Sigmoid colon (tissue), 7 donors: ENCODE results near the gene CDK2. TPM values are rescaled to one million over a fixed set of nuclear protein-coding genes. Genes with fewer than 3 reads are reported as not detected.
A peak's percentile ranks its signal among the peaks of the same experiment; 100 is the strongest.
"Not testable (repeated sequence)": the region's sequence is repeated elsewhere in the genome, so short reads cannot be mapped to it uniquely, and the experiment has no call there.

Source experiments
- DNase-seq: peaks from one replicate; pipeline ENCODE4 v3.0.0-alpha.2; 2019
- H3K27ac ChIP-seq, 4 donors: fragments of 200-600 bp; sonication (generic); one replicate each; pipeline ENCODE4 v1.5.1; 2016 to 2019; ENCODE audit warnings: mild to moderate bottlenecking in 1 of 4
- H3K27me3 ChIP-seq, 3 donors: fragments of 200-600 bp; sonication (generic); one replicate each; pipeline ENCODE4 v1.5.1; 2019; ENCODE audit warnings: mild to moderate bottlenecking in 1 of 3
- H3K36me3 ChIP-seq, 4 donors: fragments of 200-600 bp; sonication (generic); one replicate each; pipeline ENCODE4 v1.5.1; 2016 to 2019
- H3K4me1 ChIP-seq, 4 donors: fragments of 200-600 bp; sonication (generic); one replicate each; pipeline ENCODE4 v1.5.1; 2017 to 2019
- H3K4me3 ChIP-seq, 4 donors: fragments of 200-600 bp; sonication (generic); one replicate each; pipeline ENCODE4 v1.5.1; 2017 to 2019; ENCODE audit warnings: mild to moderate bottlenecking in 2 of 4, moderate library complexity in 1 of 4
- H3K9me3 ChIP-seq, 4 donors: fragments of 200-600 bp in 3 of 4; sonication (generic) in 3 of 4; one replicate each; pipeline versions ENCODE4 v1.5.1 to v1.6.1; 2013 to 2019
- CTCF ChIP-seq, 4 experiments: fragments of 450-650 bp in 3 of 4; fragments of 200-600 bp in 1 of 4; IDR thresholded peaks; one replicate each; pipeline ENCODE4 v1.5.1; 2016 to 2019; ENCODE audit warnings: antibody characterized with exemption in 4 of 4, mild to moderate bottlenecking in 3 of 4, moderate library complexity in 2 of 4
- EP300 ChIP-seq, 4 donors: sonication (generic); formaldehyde crosslinking; IDR thresholded peaks; one replicate each; pipeline ENCODE4 v1.6.1; 2017; ENCODE audit warnings: antibody characterized with exemption in 4 of 4
- POLR2A ChIP-seq, 2 donors: fragments of 450-650 bp; IDR thresholded peaks; one replicate each; pipeline ENCODE4 v1.6.1; 2016; ENCODE audit warnings: antibody characterized with exemption in 2 of 2, mild to moderate bottlenecking in 2 of 2, moderate library complexity in 2 of 2
- POLR2AphosphoS5 ChIP-seq, 4 donors: sonication (generic); formaldehyde crosslinking; IDR thresholded peaks; one replicate each; pipeline ENCODE4 v1.6.1; 2017; ENCODE audit warnings: antibody characterized with exemption in 4 of 4
- WGBS, 2 donors: extraction: QIAGEN DNeasy Blood & Tissue Kit; methylation state at CpG; one replicate each; pipeline ENCODE4 v1.1.7; 2013; 5-methylcytosine and 5-hydroxymethylcytosine counted together
- intact Hi-C: fragments of 100-400 bp; cut with DNase I; formaldehyde crosslinking; loops from one replicate; pipeline ENCODE4 v1.15.1; 2023
- polyA plus RNA-seq, 3 donors: library from polyadenylated mRNA; stranded (reverse); fragments of 200-250 nt; gene quantifications; one replicate each; pipeline ENCODE4 v1.2.3, GENCODE V29; 2013
- total RNA-seq, 4 donors: library from RNA; depleted of rRNA; stranded (reverse); fragments of >200 nt; gene quantifications; one replicate each; pipeline ENCODE4 v1.1.0, GENCODE V29; 2016
- donor health status: healthy with polysubstance abuse.
- donor health status: Bipolar disorder and iron deficiency.
- donor health status: healthy.

The CDK2 gene
- total and polyA plus RNA-seq, 7 donors = 7.2 to 27.7 (median 18.0) TPM

DNA sequence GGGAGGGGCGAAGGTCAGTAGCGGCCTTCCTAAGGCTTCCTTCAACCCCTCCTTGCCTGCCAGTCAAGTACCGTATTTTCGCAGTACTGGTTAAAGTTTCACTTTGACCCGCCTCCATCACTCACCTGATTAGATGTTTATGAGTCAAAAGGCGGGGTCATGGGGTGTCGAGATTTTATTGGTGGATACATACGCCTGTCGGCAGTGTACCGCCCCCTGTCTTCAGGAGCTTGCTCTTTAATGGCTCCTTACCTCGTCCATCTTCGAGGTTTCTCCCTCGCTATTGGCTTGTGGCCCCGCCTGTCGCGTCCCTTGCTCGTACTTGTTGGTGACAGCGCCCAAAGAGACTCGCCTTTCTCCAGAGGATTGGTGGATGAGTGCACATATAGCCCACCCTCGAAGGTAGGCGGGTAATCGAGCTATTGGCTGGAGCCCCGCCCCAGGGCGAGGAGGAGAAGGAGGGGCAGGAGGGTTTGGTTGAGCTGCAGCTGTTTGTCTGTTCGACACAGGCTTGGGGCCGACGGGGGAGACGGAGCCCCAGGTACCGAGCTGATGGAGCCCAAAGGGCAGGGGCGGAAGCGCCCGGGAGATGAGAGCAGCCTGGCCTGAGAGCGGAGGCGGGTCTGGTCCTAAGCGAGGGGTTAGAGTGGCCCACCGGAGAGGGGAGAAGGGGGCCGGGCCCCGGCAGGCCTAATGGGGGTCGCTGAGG lies 7.1 kb downstream of the CDK2 start, which contains the start of gene RAB5B:
Gene RAB5B (plus strand): TSS at position 480 of the 709 bp plus-strand sequence. CDS start 12,883 bp downstream, outside the sequence.
- DNase-seq = peak; percentile 100
- H3K4me1 ChIP-seq = peaks cover 0 to 49% (median 34%) of the 10 kb centered on the region in 4 donors
- no peaks in the 10 kb centered on the region for H3K9me3 ChIP-seq
- peak within 1 kb of the TSS; percentile 93 to 99 (median 96) for H3K27ac ChIP-seq
- TF ChIP-seq EP300 (IDR thresholded peaks at IDR 0.05) = no peak
- TF ChIP-seq POLR2AphosphoS5 (IDR thresholded peaks at IDR 0.05) = peak; percentile 94 to 98 (median 98)
- TF ChIP-seq POLR2A (IDR thresholded peaks at IDR 0.05) = peak; percentile 97 to 98
- TF ChIP-seq CTCF (IDR thresholded peaks at IDR 0.05) = no peak
- H3K4me3 ChIP-seq = peak within 1 kb of the TSS; percentile 84 to 100 (median 92)
- peaks cover 0 to 14% (median 0%) of the 10 kb centered on the region in 4 donors for H3K36me3 ChIP-seq
- H3K27me3 ChIP-seq = no peaks in the 10 kb centered on the region
- 0 to 1% methylated on average over 39 of the region's 39 CpGs for WGBS, 2 donors
- intact Hi-C loops = loop anchor here (1.0 kb wide), 1 partner anchor 23 kb away; no protein-coding TSS in a partner anchor

DNA sequence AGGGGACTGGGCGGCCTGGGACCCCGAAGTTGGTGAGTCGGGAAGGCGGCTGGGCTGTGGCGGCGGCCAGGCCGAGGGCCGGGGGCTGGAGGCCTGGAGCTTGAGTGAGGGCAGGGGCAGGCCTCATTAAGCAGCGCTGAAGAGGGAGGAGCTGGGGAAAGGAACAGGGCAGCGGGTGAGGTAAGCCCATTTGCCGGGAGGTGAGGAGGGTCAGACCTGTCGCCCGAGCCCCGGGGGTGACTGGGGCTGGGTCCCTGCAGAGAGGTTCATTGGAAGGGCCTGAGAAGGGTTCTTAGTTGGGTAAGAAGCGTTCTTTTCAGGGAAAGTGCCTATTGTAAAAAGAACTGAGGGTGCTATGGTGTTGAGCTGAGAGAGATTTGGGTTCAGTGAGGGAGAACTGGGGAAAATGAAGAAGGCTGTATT lies 7.7 kb downstream of the CDK2 start:
- H3K27ac ChIP-seq = peak overlapping the region; percentile 93 to 99 (median 96)
- H3K36me3 ChIP-seq = peaks cover 0 to 11% (median 0%) of the 10 kb centered on the region in 4 donors
- H3K4me1 ChIP-seq = peaks cover 0 to 51% (median 34%) of the 10 kb centered on the region in 4 donors
- 0 to 1% methylated on average over 15 of the region's 15 CpGs for WGBS, 2 donors
- no peak for TF ChIP-seq EP300 (IDR thresholded peaks at IDR 0.05)
- TF ChIP-seq POLR2AphosphoS5 (IDR thresholded peaks at IDR 0.05) = no peak
- no peak for TF ChIP-seq CTCF (IDR thresholded peaks at IDR 0.05)
- no peak for TF ChIP-seq POLR2A (IDR thresholded peaks at IDR 0.05)
- DNase-seq = peak; percentile 82
- no peaks in the 10 kb centered on the region for H3K9me3 ChIP-seq
- peak overlapping the region; percentile 84 to 100 (median 92) for H3K4me3 ChIP-seq
- no peaks in the 10 kb centered on the region for H3K27me3 ChIP-seq
- intact Hi-C loops = loop anchor here (1.0 kb wide), 1 partner anchor 22 kb away; no protein-coding TSS in a partner anchor

- H3K9me3 ChIP-seq = no peaks in the 10 kb centered on the region
- H3K4me3 ChIP-seq = no peak overlapping the region
- peaks cover 0 to 29% (median 9%) of the 10 kb centered on the region in 4 donors for H3K36me3 ChIP-seq
- H3K4me1 ChIP-seq = peaks cover 0 to 45% (median 28%) of the 10 kb centered on the region in 4 donors
- no peaks in the 10 kb centered on the region for H3K27me3 ChIP-seq
- intact Hi-C loops = no loop called here
- 96 to 99% methylated on average over 7 of the region's 7 CpGs for WGBS, 2 donors
- no peak overlapping the region for H3K27ac ChIP-seq
- TF ChIP-seq EP300 (IDR thresholded peaks at IDR 0.05) (no peak), CTCF (IDR thresholded peaks at IDR 0.05) (no peak), POLR2A (IDR thresholded peaks at IDR 0.05) (no peak), POLR2AphosphoS5 (IDR thresholded peaks at IDR 0.05) (no peak)
- no peak for DNase-seq
Measured at GRCh38 chr12:55978393-55978792, 11.8 kb downstream of the CDK2 start.

- 95 to 97% methylated on average over 3 of the region's 3 CpGs for WGBS, 2 donors
- DNase-seq = no peak
- Histone ChIP-seq H3K27me3 (no peaks in the 10 kb centered on the region), H3K4me1 (peaks cover 0 to 45% (median 28%) of the 10 kb centered on the region in 4 donors), H3K27ac (no peak overlapping the region), H3K4me3 (no peak overlapping the region), H3K36me3 (peaks cover 0 to 35% (median 11%) of the 10 kb centered on the region in 4 donors), H3K9me3 (no peaks in the 10 kb centered on the region)
- TF ChIP-seq CTCF (IDR thresholded peaks at IDR 0.05) (no peak), POLR2A (IDR thresholded peaks at IDR 0.05) (no peak)
- intact Hi-C loops = no loop called here
Measured at GRCh38 chr12:55979069-55979468, 12.4 kb downstream of the CDK2 start.

DNA sequence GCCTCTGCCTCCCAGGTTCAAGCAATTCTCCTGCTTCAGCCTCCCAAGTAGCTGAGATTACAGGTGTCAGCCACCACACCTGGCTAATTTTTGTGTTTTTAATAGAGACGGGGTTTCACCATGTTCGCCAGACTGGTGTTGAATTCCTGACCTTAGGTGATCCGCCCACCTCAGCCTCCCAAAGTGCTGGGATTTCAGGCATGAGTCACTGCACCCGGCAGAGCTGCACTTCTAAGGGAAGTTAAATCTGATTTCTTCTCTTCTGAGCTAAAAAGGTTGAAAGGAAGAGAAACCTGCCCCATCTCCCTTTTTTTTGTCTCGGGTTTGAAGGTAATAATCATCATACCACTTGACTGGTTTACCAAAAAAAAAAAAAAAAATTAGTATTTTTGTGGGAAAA lies 15.3 kb downstream of the CDK2 start:
- H3K4me3 ChIP-seq, H3K27ac ChIP-seq, DNase-seq, intact Hi-C loops, H3K27me3 ChIP-seq, H3K9me3 ChIP-seq: not testable (repeated sequence)
- 70 to 81% methylated on average over 5 of the region's 5 CpGs for WGBS, 2 donors
- Histone ChIP-seq H3K36me3 (peaks cover 5 to 60% (median 26%) of the 10 kb centered on the region in 4 donors), H3K4me1 (peaks cover 0 to 24% (median 5%) of the 10 kb centered on the region in 4 donors)
